H1 (cell line): ENCODE data around the gene AP2A1.

Experiments
- ATF3 ChIP-seq: IDR thresholded peaks from 2 replicates; pipeline ENCODE4 v1.6.1; 2011; ENCODE audit warnings: low read depth, mild to moderate bottlenecking, low read length; ENCODE audit not compliant: insufficient read depth
- GTF2F1 ChIP-seq: IDR thresholded peaks from 2 replicates; pipeline ENCODE4 v1.6.1; 2012; ENCODE audit warnings: low read depth, low read length, improper control_type of control experiment, borderline replicate concordance
- RAD21 ChIP-seq, 2 experiments: IDR thresholded peaks in 1 of 2; conservative IDR thresholded peaks in 1 of 2; 2 replicates each; pipeline ENCODE4 v1.6.1; 2011; ENCODE audit warnings: low read depth in 2 of 2, low read length in 2 of 2, improper control_type of control experiment in 1 of 2, inconsistent platforms in 1 of 2, mild to moderate bottlenecking in 1 of 2, moderate library complexity in 1 of 2
- SP1 ChIP-seq: IDR thresholded peaks from 2 replicates; pipeline ENCODE4 v1.6.1; 2011; ENCODE audit warnings: low read depth, low read length
- SRF ChIP-seq: IDR thresholded peaks from 2 replicates; pipeline ENCODE4 v1.6.1; 2011; ENCODE audit warnings: mild to moderate bottlenecking, low read depth, low read length, moderate library complexity
- TF ChIP-seq, protein P1 (sequence below), 3 experiments: IDR thresholded peaks; 1 replicate in 2 of 3; 2 replicates in 1 of 3; pipeline versions ENCODE4 v1.5.1 to v1.6.1; 2011; ENCODE audit warnings: low read length in 3 of 3, mild to moderate bottlenecking in 3 of 3, inconsistent platforms in 2 of 3, low read depth in 1 of 3, moderate library complexity in 1 of 3; ENCODE audit not compliant: insufficient read depth in 1 of 3; ENCODE audit errors: control extremely low read depth in 1 of 3

DNA sequence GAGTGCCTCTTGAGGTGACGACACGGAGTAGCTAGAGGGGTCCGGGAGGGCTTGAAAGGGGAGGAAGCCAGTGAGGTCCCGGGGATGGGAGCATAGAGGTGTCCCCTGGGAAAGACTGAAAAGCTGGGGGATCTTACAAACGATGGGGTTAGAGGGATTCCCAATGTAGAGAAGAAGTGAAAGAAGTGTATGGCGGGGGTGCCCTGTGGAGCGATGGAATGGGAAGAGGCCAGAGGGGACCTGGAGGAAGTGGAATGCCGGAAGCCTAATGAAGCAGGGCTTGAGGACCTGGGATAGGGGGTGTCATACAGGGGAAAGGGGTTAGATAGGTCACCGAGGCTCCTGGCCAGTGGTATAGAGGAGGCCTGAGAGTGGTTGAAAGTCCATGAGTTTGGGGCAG lies 580 bp downstream of the AP2A1 start:
- TF ChIP-seq ATF3 (no peak), SRF (no peak), SP1 (no peak), GTF2F1 (no peak), RAD21 (IDR thresholded peaks at IDR 0.05 in 1 of 2, conservative IDR thresholded peaks at IDR 0.05 in 1 of 2; ENCODE audit: low read depth in 2 of 2, low read length in 2 of 2) (no peak)
- TF ChIP-seq, protein P1, sequence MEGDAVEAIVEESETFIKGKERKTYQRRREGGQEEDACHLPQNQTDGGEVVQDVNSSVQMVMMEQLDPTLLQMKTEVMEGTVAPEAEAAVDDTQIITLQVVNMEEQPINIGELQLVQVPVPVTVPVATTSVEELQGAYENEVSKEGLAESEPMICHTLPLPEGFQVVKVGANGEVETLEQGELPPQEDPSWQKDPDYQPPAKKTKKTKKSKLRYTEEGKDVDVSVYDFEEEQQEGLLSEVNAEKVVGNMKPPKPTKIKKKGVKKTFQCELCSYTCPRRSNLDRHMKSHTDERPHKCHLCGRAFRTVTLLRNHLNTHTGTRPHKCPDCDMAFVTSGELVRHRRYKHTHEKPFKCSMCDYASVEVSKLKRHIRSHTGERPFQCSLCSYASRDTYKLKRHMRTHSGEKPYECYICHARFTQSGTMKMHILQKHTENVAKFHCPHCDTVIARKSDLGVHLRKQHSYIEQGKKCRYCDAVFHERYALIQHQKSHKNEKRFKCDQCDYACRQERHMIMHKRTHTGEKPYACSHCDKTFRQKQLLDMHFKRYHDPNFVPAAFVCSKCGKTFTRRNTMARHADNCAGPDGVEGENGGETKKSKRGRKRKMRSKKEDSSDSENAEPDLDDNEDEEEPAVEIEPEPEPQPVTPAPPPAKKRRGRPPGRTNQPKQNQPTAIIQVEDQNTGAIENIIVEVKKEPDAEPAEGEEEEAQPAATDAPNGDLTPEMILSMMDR (IDR thresholded peaks at IDR 0.05; ENCODE audit: control extremely low read depth in 1 of 3, insufficient read depth in 1 of 3, low read depth in 1 of 3, low read length in 3 of 3): no peak
